Measurements from ENCODE around the gene DDI1. TPM values are rescaled to one million over a fixed set of nuclear protein-coding genes. Genes with fewer than 3 reads are reported as not detected.

DDI1 gene
- total and polyA plus RNA-seq, 9 donors, result not detected

- Histone ChIP-seq H3K36me3 (ENCODE audit: control insufficient read depth, insufficient read depth, low read length) (no peaks in the 10 kb centered on the region), H3K4me3 (ENCODE audit: low read length) (no peak overlapping the region), H3K4me1 (ENCODE audit: control insufficient read depth, insufficient read depth, low read length) (no peaks in the 10 kb centered on the region), H3K27me3 (ENCODE audit: control insufficient read depth, insufficient read depth, low read length) (no peaks in the 10 kb centered on the region), H3K27ac (ENCODE audit: low read length) (no peak overlapping the region), H3K9me3 (replicated peaks; ENCODE audit: control insufficient read depth, low read depth, low read length) (no peaks in the 10 kb centered on the region)
- no peak for DNase-seq
- no CpG with 5 or more reads among the region's 1 CpG for WGBS (ENCODE audit: insufficient coverage)
These were observed 19.2 kb downstream of the DDI1 start for GRCh38 chr11:104055596-104055995.

GRCh38 chr11:104057908-104058307 is 21.5 kb downstream of the DDI1 start:
- Histone ChIP-seq H3K9me3 (replicated peaks; ENCODE audit: control insufficient read depth, low read depth, low read length) (no peaks in the 10 kb centered on the region), H3K36me3 (ENCODE audit: control insufficient read depth, insufficient read depth, low read length) (no peaks in the 10 kb centered on the region), H3K4me3 (ENCODE audit: low read length) (no peak overlapping the region), H3K4me1 (ENCODE audit: control insufficient read depth, insufficient read depth, low read length) (no peaks in the 10 kb centered on the region), H3K27ac (ENCODE audit: low read length) (no peak overlapping the region), H3K27me3 (ENCODE audit: control insufficient read depth, insufficient read depth, low read length) (no peaks in the 10 kb centered on the region)
- no peak for DNase-seq
- WGBS (ENCODE audit: insufficient coverage), result no CpG with 5 or more reads among the region's 5 CpGs

GRCh38 chr11:104058680-104059079 is 22.2 kb downstream of the DDI1 start:
- no CpG with 5 or more reads among the region's 4 CpGs for WGBS (ENCODE audit: insufficient coverage)
- no peaks in the 10 kb centered on the region for H3K9me3 ChIP-seq (replicated peaks; ENCODE audit: control insufficient read depth, low read depth, low read length)
- H3K4me3 ChIP-seq (ENCODE audit: low read length), result no peak overlapping the region
- H3K4me1 ChIP-seq (ENCODE audit: control insufficient read depth, insufficient read depth, low read length), result no peaks in the 10 kb centered on the region
- DNase-seq, result no peak
- H3K27me3 ChIP-seq (ENCODE audit: control insufficient read depth, insufficient read depth, low read length), result no peaks in the 10 kb centered on the region
- no peaks in the 10 kb centered on the region for H3K36me3 ChIP-seq (ENCODE audit: control insufficient read depth, insufficient read depth, low read length)
- H3K27ac ChIP-seq (ENCODE audit: low read length), result no peak overlapping the region

- no CpG with 5 or more reads among the region's 3 CpGs for WGBS (ENCODE audit: insufficient coverage)
- Histone ChIP-seq H3K27me3 (ENCODE audit: control insufficient read depth, insufficient read depth, low read length) (no peaks in the 10 kb centered on the region), H3K27ac (ENCODE audit: low read length) (no peak overlapping the region), H3K36me3 (ENCODE audit: control insufficient read depth, insufficient read depth, low read length) (no peaks in the 10 kb centered on the region), H3K9me3 (replicated peaks; ENCODE audit: control insufficient read depth, low read depth, low read length) (no peaks in the 10 kb centered on the region), H3K4me1 (ENCODE audit: control insufficient read depth, insufficient read depth, low read length) (no peaks in the 10 kb centered on the region), H3K4me3 (ENCODE audit: low read length) (no peak overlapping the region)
- no peak for DNase-seq
These were observed 23.8 kb downstream of the DDI1 start for GRCh38 chr11:104060004-104060794.

GRCh38 chr11:104060820-104061219 is 24.4 kb downstream of the DDI1 start:
- Histone ChIP-seq H3K27me3 (ENCODE audit: control insufficient read depth, insufficient read depth, low read length) (no peaks in the 10 kb centered on the region), H3K9me3 (replicated peaks; ENCODE audit: control insufficient read depth, low read depth, low read length) (no peaks in the 10 kb centered on the region), H3K4me1 (ENCODE audit: control insufficient read depth, insufficient read depth, low read length) (no peaks in the 10 kb centered on the region), H3K4me3 (ENCODE audit: low read length) (no peak overlapping the region), H3K27ac (ENCODE audit: low read length) (no peak overlapping the region), H3K36me3 (ENCODE audit: control insufficient read depth, insufficient read depth, low read length) (no peaks in the 10 kb centered on the region)
- no peak for DNase-seq
- WGBS (ENCODE audit: insufficient coverage), result no CpG with 5 or more reads among the region's 1 CpG

GRCh38 chr11:104061853-104062521 is 25.5 kb downstream of the DDI1 start:
- Histone ChIP-seq H3K9me3 (replicated peaks; ENCODE audit: control insufficient read depth, low read depth, low read length) (no peaks in the 10 kb centered on the region), H3K4me1 (ENCODE audit: control insufficient read depth, insufficient read depth, low read length) (no peaks in the 10 kb centered on the region), H3K4me3 (ENCODE audit: low read length) (no peak overlapping the region), H3K36me3 (ENCODE audit: control insufficient read depth, insufficient read depth, low read length) (no peaks in the 10 kb centered on the region), H3K27me3 (ENCODE audit: control insufficient read depth, insufficient read depth, low read length) (no peaks in the 10 kb centered on the region), H3K27ac (ENCODE audit: low read length) (no peak overlapping the region)
- DNase-seq, result no peak
- WGBS (ENCODE audit: insufficient coverage), result 100% methylated on average over 2 of the region's 9 CpGs

GRCh38 chr11:104064034-104064630 is 27.7 kb downstream of the DDI1 start:
- Histone ChIP-seq H3K4me1 (ENCODE audit: control insufficient read depth, insufficient read depth, low read length) (no peaks in the 10 kb centered on the region), H3K4me3 (ENCODE audit: low read length) (no peak overlapping the region), H3K36me3 (ENCODE audit: control insufficient read depth, insufficient read depth, low read length) (no peaks in the 10 kb centered on the region), H3K27ac (ENCODE audit: low read length) (no peak overlapping the region), H3K9me3 (replicated peaks; ENCODE audit: control insufficient read depth, low read depth, low read length) (no peaks in the 10 kb centered on the region), H3K27me3 (ENCODE audit: control insufficient read depth, insufficient read depth, low read length) (no peaks in the 10 kb centered on the region)
- WGBS (ENCODE audit: insufficient coverage), result no CpG with 5 or more reads among the region's 5 CpGs
- peak; percentile 7 for DNase-seq

GRCh38 chr11:104067534-104067933 is 31.1 kb downstream of the DDI1 start:
- no CpG with 5 or more reads among the region's 1 CpG for WGBS (ENCODE audit: insufficient coverage)
- Histone ChIP-seq H3K4me3 (ENCODE audit: low read length) (no peak overlapping the region), H3K4me1 (ENCODE audit: control insufficient read depth, insufficient read depth, low read length) (no peaks in the 10 kb centered on the region), H3K27ac (ENCODE audit: low read length) (no peak overlapping the region), H3K27me3 (ENCODE audit: control insufficient read depth, insufficient read depth, low read length) (no peaks in the 10 kb centered on the region), H3K9me3 (replicated peaks; ENCODE audit: control insufficient read depth, low read depth, low read length) (no peaks in the 10 kb centered on the region), H3K36me3 (ENCODE audit: control insufficient read depth, insufficient read depth, low read length) (no peaks in the 10 kb centered on the region)
- DNase-seq, result no peak

GRCh38 chr11:104073950-104074705 is 37.7 kb downstream of the DDI1 start:
- H3K27ac ChIP-seq (ENCODE audit: low read length), result no peak overlapping the region
- peak; percentile 25 for DNase-seq
- H3K27me3 ChIP-seq (ENCODE audit: control insufficient read depth, insufficient read depth, low read length), result no peaks in the 10 kb centered on the region
- no peaks in the 10 kb centered on the region for H3K4me1 ChIP-seq (ENCODE audit: control insufficient read depth, insufficient read depth, low read length)
- no peaks in the 10 kb centered on the region for H3K36me3 ChIP-seq (ENCODE audit: control insufficient read depth, insufficient read depth, low read length)
- H3K9me3 ChIP-seq (replicated peaks; ENCODE audit: control insufficient read depth, low read depth, low read length), result no peaks in the 10 kb centered on the region
- WGBS (ENCODE audit: insufficient coverage), result no CpG with 5 or more reads among the region's 3 CpGs
- H3K4me3 ChIP-seq (ENCODE audit: low read length), result no peak overlapping the region

GRCh38 chr11:104075091-104075490 is 38.7 kb downstream of the DDI1 start:
- Histone ChIP-seq H3K4me3 (ENCODE audit: low read length) (no peak overlapping the region), H3K27ac (ENCODE audit: low read length) (no peak overlapping the region), H3K4me1 (ENCODE audit: control insufficient read depth, insufficient read depth, low read length) (no peaks in the 10 kb centered on the region), H3K9me3 (replicated peaks; ENCODE audit: control insufficient read depth, low read depth, low read length) (no peaks in the 10 kb centered on the region), H3K36me3 (ENCODE audit: control insufficient read depth, insufficient read depth, low read length) (no peaks in the 10 kb centered on the region), H3K27me3 (ENCODE audit: control insufficient read depth, insufficient read depth, low read length) (no peaks in the 10 kb centered on the region)
- DNase-seq, result no peak

Measured in muscle of leg (tissue), 11 donors.